GM10266 (cell line): ENCODE data around the gene PPP1R3E.

Experiments used
- DNase-seq: peaks from one replicate; pipeline ENCODE4 v3.0.0; 2012; ENCODE audit errors: extremely low spot score
- CTCF ChIP-seq: IDR thresholded peaks from 2 replicates; pipeline ENCODE4 v1.5.1; 2012; ENCODE audit warnings: mild to moderate bottlenecking, low read depth; ENCODE audit not compliant: control insufficient read depth, insufficient read depth; ENCODE audit errors: missing control alignments

PPP1R3E gene

GRCh38 chr14:23299986-23300686 is 2.5 kb downstream of the PPP1R3E start:
- DNase-seq, result no peak
- TF ChIP-seq CTCF, result no peak

- TF ChIP-seq CTCF, result peak; percentile 30
- DNase-seq, result no peak
Measured at GRCh38 chr14:23299211-23299957, 3.3 kb downstream of the PPP1R3E start.

GRCh38 chr14:23297611-23298277 is 4.9 kb downstream of the PPP1R3E start:
- no peak for TF ChIP-seq CTCF

GRCh38 chr14:23297096-23297495 is 5.6 kb downstream of the PPP1R3E start:
- no peak for TF ChIP-seq CTCF
- no peak for DNase-seq

More at GRCh38 chr14:23297611-23298277, 4.9 kb downstream of the PPP1R3E start:
- DNase-seq, result no peak

- no peak for DNase-seq
- no peak for TF ChIP-seq CTCF
Measured at GRCh38 chr14:23296012-23296777, 6.5 kb downstream of the PPP1R3E start.

GRCh38 chr14:23294734-23295561 is 7.7 kb downstream of the PPP1R3E start:
- peak; percentile 78 for TF ChIP-seq CTCF
- DNase-seq, result peak; percentile 26
